Measurements from ENCODE around the gene SMIM28.

DNA sequence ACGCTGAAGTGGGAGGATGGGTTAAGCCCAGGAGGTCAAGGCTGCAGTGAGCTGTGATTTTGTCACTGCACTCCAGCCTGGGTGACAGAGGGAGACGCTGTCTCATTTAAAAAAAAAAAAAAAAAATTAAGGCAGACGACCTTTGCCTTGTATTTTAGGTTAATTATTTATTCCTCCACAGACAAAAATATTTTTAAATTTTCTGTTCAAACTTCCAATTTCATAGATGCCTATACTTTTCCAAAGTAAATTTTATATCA, 6.3 kb upstream of the SMIM28 start:
- TF ChIP-seq POLR2AphosphoS5 (IDR thresholded peaks at IDR 0.05), result no peak
- TF ChIP-seq POLR2A (IDR thresholded peaks at IDR 0.05), result no peak
- TF ChIP-seq, protein P1, sequence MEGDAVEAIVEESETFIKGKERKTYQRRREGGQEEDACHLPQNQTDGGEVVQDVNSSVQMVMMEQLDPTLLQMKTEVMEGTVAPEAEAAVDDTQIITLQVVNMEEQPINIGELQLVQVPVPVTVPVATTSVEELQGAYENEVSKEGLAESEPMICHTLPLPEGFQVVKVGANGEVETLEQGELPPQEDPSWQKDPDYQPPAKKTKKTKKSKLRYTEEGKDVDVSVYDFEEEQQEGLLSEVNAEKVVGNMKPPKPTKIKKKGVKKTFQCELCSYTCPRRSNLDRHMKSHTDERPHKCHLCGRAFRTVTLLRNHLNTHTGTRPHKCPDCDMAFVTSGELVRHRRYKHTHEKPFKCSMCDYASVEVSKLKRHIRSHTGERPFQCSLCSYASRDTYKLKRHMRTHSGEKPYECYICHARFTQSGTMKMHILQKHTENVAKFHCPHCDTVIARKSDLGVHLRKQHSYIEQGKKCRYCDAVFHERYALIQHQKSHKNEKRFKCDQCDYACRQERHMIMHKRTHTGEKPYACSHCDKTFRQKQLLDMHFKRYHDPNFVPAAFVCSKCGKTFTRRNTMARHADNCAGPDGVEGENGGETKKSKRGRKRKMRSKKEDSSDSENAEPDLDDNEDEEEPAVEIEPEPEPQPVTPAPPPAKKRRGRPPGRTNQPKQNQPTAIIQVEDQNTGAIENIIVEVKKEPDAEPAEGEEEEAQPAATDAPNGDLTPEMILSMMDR (IDR thresholded peaks at IDR 0.05), result no peak
